ENCODE measurements around the gene GNAZ. TPM values are rescaled to one million over a fixed set of nuclear protein-coding genes. Genes with fewer than 3 reads are reported as not detected.

Gene GNAZ
- polyA plus RNA-seq, 1 donor (not counting 4 experiments of a cell fraction or from before 2014, with no cell fraction given) = 0.03 TPM

GRCh38 chr22:23035557-23036277 lies 34.6 kb upstream of the GNAZ start:
- Histone ChIP-seq H4K20me1 (ENCODE audit: control insufficient read depth, extremely low read depth, insufficient read depth, low read length) (no peaks in the 10 kb centered on the region), H3K9me3 (ENCODE audit: control insufficient read depth, low read depth, low read length) (no peaks in the 10 kb centered on the region), H3K4me1 (ENCODE audit: control insufficient read depth, extremely low read depth, insufficient read depth, low read length) (no peaks in the 10 kb centered on the region), H3K36me3 (ENCODE audit: control insufficient read depth in 2 of 2, extremely low read depth in 1 of 2, insufficient read depth in 2 of 2, low read length in 2 of 2) (no peaks in the 10 kb centered on the region), H2AFZ (ENCODE audit: control insufficient read depth, low read length) (no peak overlapping the region), H3K79me2 (ENCODE audit: control insufficient read depth, insufficient read depth, low read length) (no peaks in the 10 kb centered on the region), H3K9ac (ENCODE audit: control insufficient read depth, extremely low read depth, insufficient read depth, low read length) (no peak overlapping the region), H3K4me3 (ENCODE audit: control insufficient read depth in 2 of 3, extremely low read depth in 1 of 3, insufficient read depth in 2 of 3, low read depth in 1 of 3, low read length in 3 of 3) (no peak overlapping the region), H3K27ac (ENCODE audit: control insufficient read depth, insufficient read depth, low read length) (no peak overlapping the region), H3K27me3 (ENCODE audit: control insufficient read depth, extremely low read depth, insufficient read depth, low read length) (no peaks in the 10 kb centered on the region), H3K9me1 (ENCODE audit: control insufficient read depth, extremely low read depth, insufficient read depth, low read length) (no peaks in the 10 kb centered on the region), H3K4me2 (ENCODE audit: control insufficient read depth, extremely low read depth, insufficient read depth, low read depth, low read length) (no peak overlapping the region)
- dilution Hi-C loops (cut with MboI; ENCODE audit: extremely low pct_ligation_motif_present, low sequenced_read_pairs) = no loop called here
- FAIRE-seq (no peak), DNase-seq (ENCODE audit: low read depth, low spot score) (no peak)
- no peak for TF ChIP-seq CTCF (optimal IDR thresholded peaks at IDR 0.05 in 1 of 3, IDR thresholded peaks at IDR 0.05 in 1 of 3, conservative IDR thresholded peaks at IDR 0.05 in 1 of 3; ENCODE audit: extremely low read depth in 1 of 3, insufficient read depth in 2 of 3, low read length in 3 of 3)
- no peak for TF ChIP-seq EZH2 (IDR thresholded peaks at IDR 0.05; ENCODE audit: low read length)

GRCh38 chr22:23036684-23037428 lies 33.5 kb upstream of the GNAZ start:
- Histone ChIP-seq H3K27ac (ENCODE audit: control insufficient read depth, insufficient read depth, low read length) (no peak overlapping the region), H3K4me2 (ENCODE audit: control insufficient read depth, extremely low read depth, insufficient read depth, low read depth, low read length) (no peak overlapping the region), H3K4me1 (ENCODE audit: control insufficient read depth, extremely low read depth, insufficient read depth, low read length) (no peaks in the 10 kb centered on the region), H4K20me1 (ENCODE audit: control insufficient read depth, extremely low read depth, insufficient read depth, low read length) (no peaks in the 10 kb centered on the region), H2AFZ (ENCODE audit: control insufficient read depth, low read length) (no peak overlapping the region), H3K79me2 (ENCODE audit: control insufficient read depth, insufficient read depth, low read length) (no peaks in the 10 kb centered on the region), H3K9me1 (ENCODE audit: control insufficient read depth, extremely low read depth, insufficient read depth, low read length) (no peaks in the 10 kb centered on the region), H3K4me3 (ENCODE audit: control insufficient read depth in 2 of 3, extremely low read depth in 1 of 3, insufficient read depth in 2 of 3, low read depth in 1 of 3, low read length in 3 of 3) (no peak overlapping the region), H3K9ac (ENCODE audit: control insufficient read depth, extremely low read depth, insufficient read depth, low read length) (no peak overlapping the region), H3K27me3 (ENCODE audit: control insufficient read depth, extremely low read depth, insufficient read depth, low read length) (no peaks in the 10 kb centered on the region), H3K9me3 (ENCODE audit: control insufficient read depth, low read depth, low read length) (no peaks in the 10 kb centered on the region), H3K36me3 (ENCODE audit: control insufficient read depth in 2 of 2, extremely low read depth in 1 of 2, insufficient read depth in 2 of 2, low read length in 2 of 2) (no peaks in the 10 kb centered on the region)
- TF ChIP-seq CTCF (optimal IDR thresholded peaks at IDR 0.05 in 1 of 3, IDR thresholded peaks at IDR 0.05 in 1 of 3, conservative IDR thresholded peaks at IDR 0.05 in 1 of 3; ENCODE audit: extremely low read depth in 1 of 3, insufficient read depth in 2 of 3, low read length in 3 of 3) (no peak), EZH2 (IDR thresholded peaks at IDR 0.05; ENCODE audit: low read length) (no peak)
- dilution Hi-C loops (cut with MboI; ENCODE audit: extremely low pct_ligation_motif_present, low sequenced_read_pairs) = no loop called here
- DNase-seq (ENCODE audit: low read depth, low spot score) (no peak), FAIRE-seq (no peak)

All from keratinocyte (primary cell).